ENCODE data around the gene MINAR1.

DNA sequence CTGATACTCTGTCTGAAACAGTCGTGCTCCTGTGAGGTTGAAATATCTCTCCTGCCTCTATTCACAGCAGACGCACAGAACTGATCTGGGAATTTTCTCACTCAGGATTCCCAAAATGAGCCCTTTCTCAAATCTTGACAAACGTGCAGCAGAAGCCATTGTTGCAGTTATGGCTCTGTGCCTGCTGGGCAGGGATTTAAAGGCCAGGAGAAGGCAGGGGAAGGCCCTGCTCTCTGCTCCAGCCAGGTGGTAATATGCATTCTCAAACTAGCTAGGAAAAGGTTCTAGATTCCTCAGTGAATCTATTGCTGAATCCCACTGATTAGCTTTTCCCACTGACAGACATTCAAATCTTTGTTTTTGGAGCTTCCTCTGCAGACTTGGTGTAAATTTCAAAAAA, 2.2 kb downstream of the MINAR1 start:
- TF ChIP-seq, protein P1, sequence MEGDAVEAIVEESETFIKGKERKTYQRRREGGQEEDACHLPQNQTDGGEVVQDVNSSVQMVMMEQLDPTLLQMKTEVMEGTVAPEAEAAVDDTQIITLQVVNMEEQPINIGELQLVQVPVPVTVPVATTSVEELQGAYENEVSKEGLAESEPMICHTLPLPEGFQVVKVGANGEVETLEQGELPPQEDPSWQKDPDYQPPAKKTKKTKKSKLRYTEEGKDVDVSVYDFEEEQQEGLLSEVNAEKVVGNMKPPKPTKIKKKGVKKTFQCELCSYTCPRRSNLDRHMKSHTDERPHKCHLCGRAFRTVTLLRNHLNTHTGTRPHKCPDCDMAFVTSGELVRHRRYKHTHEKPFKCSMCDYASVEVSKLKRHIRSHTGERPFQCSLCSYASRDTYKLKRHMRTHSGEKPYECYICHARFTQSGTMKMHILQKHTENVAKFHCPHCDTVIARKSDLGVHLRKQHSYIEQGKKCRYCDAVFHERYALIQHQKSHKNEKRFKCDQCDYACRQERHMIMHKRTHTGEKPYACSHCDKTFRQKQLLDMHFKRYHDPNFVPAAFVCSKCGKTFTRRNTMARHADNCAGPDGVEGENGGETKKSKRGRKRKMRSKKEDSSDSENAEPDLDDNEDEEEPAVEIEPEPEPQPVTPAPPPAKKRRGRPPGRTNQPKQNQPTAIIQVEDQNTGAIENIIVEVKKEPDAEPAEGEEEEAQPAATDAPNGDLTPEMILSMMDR (IDR thresholded peaks at IDR 0.05): no peak
- no peak for TF ChIP-seq POLR2A (IDR thresholded peaks at IDR 0.05)
